ENCODE measurements around the gene CARD19.

DNA sequence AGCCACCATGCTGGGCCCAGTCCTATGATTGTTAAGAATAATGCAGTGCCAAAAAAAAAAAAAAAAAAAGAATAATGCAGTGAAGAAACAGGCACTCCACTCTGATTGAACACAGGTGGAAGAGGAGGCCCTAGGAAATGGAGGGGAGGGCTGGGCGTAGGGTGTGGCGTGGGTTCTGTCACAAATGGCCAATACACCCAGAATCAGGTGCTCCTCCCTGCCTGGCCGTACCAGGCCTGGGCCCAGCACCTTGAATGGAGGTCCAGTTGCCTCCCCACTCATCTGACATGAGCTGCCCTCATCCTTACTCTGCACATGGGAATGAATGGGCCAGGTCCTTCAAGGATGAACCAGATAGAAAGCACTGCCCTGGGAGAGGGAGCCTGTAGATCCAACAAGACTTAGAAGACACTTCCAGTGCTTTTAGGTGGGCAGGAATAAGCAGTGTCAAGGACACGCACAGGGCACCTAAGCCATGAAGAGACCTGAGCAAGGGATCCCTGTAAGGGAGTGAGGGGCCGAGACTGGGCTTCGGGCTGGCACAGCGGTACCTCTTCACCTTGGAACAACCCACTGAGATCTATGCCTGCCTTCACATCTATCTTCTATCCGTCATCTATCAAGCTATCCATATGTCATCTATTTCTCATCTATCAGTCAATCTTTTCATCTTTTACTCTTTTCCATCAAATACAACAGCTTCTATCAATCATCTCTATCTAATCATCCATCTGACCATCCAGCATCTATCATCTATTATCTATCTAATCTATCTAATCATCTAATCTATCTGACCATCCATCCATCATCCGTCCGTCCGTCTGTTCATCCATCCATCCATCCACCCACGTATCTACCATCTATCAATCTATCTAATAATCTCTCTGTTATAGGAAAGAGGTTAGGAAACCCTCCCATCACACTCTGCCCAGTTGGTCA lies 22.2 kb downstream of the CARD19 start:
- no peak for TF ChIP-seq RFX5 (IDR thresholded peaks at IDR 0.05; ENCODE audit: borderline replicate concordance, low read depth, low read length)
- TF ChIP-seq, protein P1, sequence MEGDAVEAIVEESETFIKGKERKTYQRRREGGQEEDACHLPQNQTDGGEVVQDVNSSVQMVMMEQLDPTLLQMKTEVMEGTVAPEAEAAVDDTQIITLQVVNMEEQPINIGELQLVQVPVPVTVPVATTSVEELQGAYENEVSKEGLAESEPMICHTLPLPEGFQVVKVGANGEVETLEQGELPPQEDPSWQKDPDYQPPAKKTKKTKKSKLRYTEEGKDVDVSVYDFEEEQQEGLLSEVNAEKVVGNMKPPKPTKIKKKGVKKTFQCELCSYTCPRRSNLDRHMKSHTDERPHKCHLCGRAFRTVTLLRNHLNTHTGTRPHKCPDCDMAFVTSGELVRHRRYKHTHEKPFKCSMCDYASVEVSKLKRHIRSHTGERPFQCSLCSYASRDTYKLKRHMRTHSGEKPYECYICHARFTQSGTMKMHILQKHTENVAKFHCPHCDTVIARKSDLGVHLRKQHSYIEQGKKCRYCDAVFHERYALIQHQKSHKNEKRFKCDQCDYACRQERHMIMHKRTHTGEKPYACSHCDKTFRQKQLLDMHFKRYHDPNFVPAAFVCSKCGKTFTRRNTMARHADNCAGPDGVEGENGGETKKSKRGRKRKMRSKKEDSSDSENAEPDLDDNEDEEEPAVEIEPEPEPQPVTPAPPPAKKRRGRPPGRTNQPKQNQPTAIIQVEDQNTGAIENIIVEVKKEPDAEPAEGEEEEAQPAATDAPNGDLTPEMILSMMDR (IDR thresholded peaks at IDR 0.05; ENCODE audit: control extremely low read depth in 1 of 3, insufficient read depth in 1 of 3, low read depth in 1 of 3, low read length in 3 of 3) = no peak

Measured in H1 (cell line).